Brain microvascular endothelial cell (primary cell): Measurements from ENCODE around the gene ADISSP.

ENCODE experiments used
- DNase-seq: peaks from one replicate; pipeline ENCODE4 v3.0.0-alpha.2; 2020
- H3K27ac ChIP-seq: fragments of 250-450 bp; sonication (Bioruptor Pico); 2 replicates; pipeline ENCODE4 v1.5.1; 2020; ENCODE audit warnings: mild to moderate bottlenecking, moderate library complexity
- H3K27me3 ChIP-seq: fragments of 250-450 bp; sonication (Bioruptor Pico); replicated peaks from 2 replicates; pipeline ENCODE4 v1.5.1; 2020; ENCODE audit warnings: mild to moderate bottlenecking
- H3K36me3 ChIP-seq: fragments of 250-450 bp; sonication (Bioruptor Pico); replicated peaks from 2 replicates; pipeline ENCODE4 v1.5.1; 2020; ENCODE audit warnings: mild to moderate bottlenecking
- H3K4me3 ChIP-seq: 2 replicates; pipeline ENCODE4 v1.5.1; 2011; ENCODE audit warnings: low read depth, mild to moderate bottlenecking, control low read depth, low read length, moderate library complexity
- CTCF ChIP-seq: IDR thresholded peaks from 2 replicates; pipeline ENCODE4 v1.5.1; 2011; ENCODE audit warnings: low read depth, mild to moderate bottlenecking, moderate library complexity, low read length, control low read depth, inconsistent platforms; ENCODE audit errors: missing control alignments
- in situ Hi-C: cut with HindIII; loops from 2 replicates; pipeline ENCODE4 v1.10.0; 2017; ENCODE audit warnings: low sequenced_read_pairs, low pct_ligation_motif_present

The ADISSP gene

GRCh38 chr20:3728354-3728753 is 39.2 kb downstream of the ADISSP start:
- in situ Hi-C loops = no loop called here
- Histone ChIP-seq H3K36me3 (no peaks in the 10 kb centered on the region), H3K27ac (no peak overlapping the region), H3K27me3 (peaks cover 23% of the 10 kb centered on the region), H3K4me3 (no peak overlapping the region)
- TF ChIP-seq CTCF = no peak
- no peak for DNase-seq

GRCh38 chr20:3727401-3728021 is 40.0 kb downstream of the ADISSP start:
- TF ChIP-seq CTCF = no peak
- in situ Hi-C loops = no loop called here
- no peak overlapping the region for H3K27ac ChIP-seq

DNA sequence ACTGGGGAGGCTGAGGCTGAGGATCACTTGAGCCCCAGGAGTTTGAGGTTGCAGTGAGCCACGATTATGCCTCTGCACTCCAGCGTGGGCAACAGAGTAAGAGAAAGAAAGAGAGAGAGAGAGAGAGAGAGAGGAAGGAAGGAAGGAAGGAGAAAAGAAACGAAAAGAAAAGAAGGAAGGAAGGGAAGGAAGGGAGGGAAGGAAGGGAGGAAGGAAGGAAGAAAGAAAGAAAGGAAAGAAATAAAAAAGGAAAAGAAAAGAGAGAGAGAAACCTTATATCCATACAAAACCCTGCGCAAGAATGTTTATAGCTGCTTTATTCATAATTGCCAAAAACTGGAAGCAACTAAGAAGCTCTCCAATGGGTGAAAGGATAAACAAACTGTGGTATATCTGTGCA is 43.2 kb downstream of the ADISSP start:
- TF ChIP-seq CTCF = no peak
- no peaks in the 10 kb centered on the region for H3K36me3 ChIP-seq
- in situ Hi-C loops = no loop called here
- no peak overlapping the region for H3K4me3 ChIP-seq
- peaks cover 14% of the 10 kb centered on the region for H3K27me3 ChIP-seq
- H3K27ac ChIP-seq = no peak overlapping the region
- DNase-seq = no peak

More at GRCh38 chr20:3727401-3728021, 40.0 kb downstream of the ADISSP start:
- Histone ChIP-seq H3K4me3 (no peak overlapping the region), H3K36me3 (no peaks in the 10 kb centered on the region), H3K27me3 (peaks cover 20% of the 10 kb centered on the region)
- no peak for DNase-seq

DNA sequence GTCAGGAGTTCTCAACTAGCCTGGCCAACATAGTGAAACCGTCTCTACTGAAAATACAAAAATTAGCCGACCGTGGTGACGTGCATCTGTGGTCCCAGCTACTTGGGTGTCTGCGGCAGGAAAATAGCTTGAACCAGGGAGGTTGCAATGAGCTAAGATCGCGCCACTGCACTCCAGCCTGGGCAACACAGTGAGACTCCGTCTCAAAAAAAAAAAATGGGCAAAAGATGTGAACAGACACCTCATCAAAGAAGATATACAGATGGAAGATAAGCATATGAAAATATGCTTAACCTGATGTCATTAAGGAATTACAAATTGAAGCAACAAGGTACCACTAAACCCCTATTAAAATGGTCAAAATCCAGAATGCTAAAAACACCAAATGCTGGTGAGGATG is 44.3 kb downstream of the ADISSP start:
- Histone ChIP-seq H3K27ac (no peak overlapping the region), H3K27me3 (peaks cover 12% of the 10 kb centered on the region), H3K36me3 (no peaks in the 10 kb centered on the region), H3K4me3 (no peak overlapping the region)
- no peak for TF ChIP-seq CTCF
- DNase-seq = no peak
- in situ Hi-C loops = no loop called here

DNA sequence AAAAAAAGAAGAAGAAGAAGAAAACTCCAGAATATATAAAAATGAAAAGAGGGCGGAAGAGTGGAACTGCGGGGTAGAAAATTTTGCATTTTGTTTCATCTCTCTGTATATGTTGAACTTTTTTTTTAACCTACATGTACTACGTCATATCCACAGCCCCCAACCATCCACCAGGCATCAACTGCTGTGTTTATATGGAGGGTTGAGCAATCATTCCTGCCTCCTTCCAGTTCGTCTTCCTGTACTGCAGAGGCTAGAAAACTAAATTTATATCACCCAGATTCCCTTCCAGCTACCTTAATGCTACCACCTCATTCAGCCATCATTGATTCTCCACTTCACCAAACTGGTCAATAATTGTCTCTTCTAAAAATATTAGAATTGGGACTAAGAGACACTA is 45.6 kb downstream of the ADISSP start:
- no peaks in the 10 kb centered on the region for H3K36me3 ChIP-seq
- H3K27me3 ChIP-seq = peaks cover 3% of the 10 kb centered on the region
- no peak for TF ChIP-seq CTCF
- no peak for DNase-seq
- H3K4me3 ChIP-seq = no peak overlapping the region
- H3K27ac ChIP-seq = no peak overlapping the region
- in situ Hi-C loops = no loop called here

- no peak for DNase-seq
- no peaks in the 10 kb centered on the region for H3K27me3 ChIP-seq
- in situ Hi-C loops = no loop called here
Measured at GRCh38 chr20:3720626-3721025, 46.9 kb downstream of the ADISSP start.

More at GRCh38 chr20:3720626-3721025, 46.9 kb downstream of the ADISSP start:
- no peak for TF ChIP-seq CTCF
- H3K4me3 ChIP-seq = no peak overlapping the region
- no peak overlapping the region for H3K27ac ChIP-seq
- H3K36me3 ChIP-seq = no peaks in the 10 kb centered on the region
